Measurements from ENCODE around the gene FIZ1.
"Not testable (repeated sequence)": the region's sequence is repeated elsewhere in the genome, so short reads cannot be mapped to it uniquely, and the experiment has no call there.

The FIZ1 gene

GRCh38 chr19:55585658-55586339, 13.5 kb downstream of the FIZ1 start:
- peaks cover 13% of the 10 kb centered on the region for H3K4me1 ChIP-seq (ENCODE audit: control insufficient read depth, insufficient read depth, low read length)
- 6% methylated on average over 36 of the region's 36 CpGs for WGBS, 2 experiments
- H3K36me3 ChIP-seq (ENCODE audit: control insufficient read depth, insufficient read depth, low read length): no peaks in the 10 kb centered on the region
- H3K27ac ChIP-seq (ENCODE audit: insufficient read depth, low read depth, low read length, poor library complexity, severe bottlenecking): peak overlapping the region; percentile 38
- no peaks in the 10 kb centered on the region for H3K9me3 ChIP-seq (ENCODE audit: control insufficient read depth, low read length)
- peaks cover 4% of the 10 kb centered on the region for H3K27me3 ChIP-seq (ENCODE audit: control insufficient read depth, insufficient read depth, low read length, poor library complexity, severe bottlenecking)
- H3K4me3 ChIP-seq (ENCODE audit: insufficient read depth, low read depth, low read length): peak overlapping the region; percentile 1

- H3K4me1 ChIP-seq (ENCODE audit: control insufficient read depth, insufficient read depth, low read length): peaks cover 8% of the 10 kb centered on the region
- 94 to 95% methylated on average over 11 of the region's 11 CpGs for WGBS, 2 experiments
- H3K27me3 ChIP-seq (ENCODE audit: control insufficient read depth, insufficient read depth, low read length, poor library complexity, severe bottlenecking): peaks cover 4% of the 10 kb centered on the region
- no peak overlapping the region for H3K27ac ChIP-seq (ENCODE audit: insufficient read depth, low read depth, low read length, poor library complexity, severe bottlenecking)
- H3K36me3 ChIP-seq (ENCODE audit: control insufficient read depth, insufficient read depth, low read length): no peaks in the 10 kb centered on the region
- H3K4me3 ChIP-seq (ENCODE audit: insufficient read depth, low read depth, low read length): no peak overlapping the region
- no peaks in the 10 kb centered on the region for H3K9me3 ChIP-seq (ENCODE audit: control insufficient read depth, low read length)
These were observed 14.4 kb downstream of the FIZ1 start for GRCh38 chr19:55584871-55585270.

- H3K4me1 ChIP-seq (ENCODE audit: control insufficient read depth, insufficient read depth, low read length); H3K36me3 ChIP-seq (ENCODE audit: control insufficient read depth, insufficient read depth, low read length); H3K27ac ChIP-seq (ENCODE audit: insufficient read depth, low read depth, low read length, poor library complexity, severe bottlenecking); H3K9me3 ChIP-seq (ENCODE audit: control insufficient read depth, low read length); H3K4me3 ChIP-seq (ENCODE audit: insufficient read depth, low read depth, low read length); H3K27me3 ChIP-seq (ENCODE audit: control insufficient read depth, insufficient read depth, low read length, poor library complexity, severe bottlenecking): not testable (repeated sequence)
- WGBS, 2 experiments: 94 to 97% methylated on average over 8 of the region's 8 CpGs
These were observed 15.4 kb downstream of the FIZ1 start for GRCh38 chr19:55583897-55584296.

GRCh38 chr19:55582284-55582683, 17.0 kb downstream of the FIZ1 start:
- H3K4me1 ChIP-seq (ENCODE audit: control insufficient read depth, insufficient read depth, low read length); H3K9me3 ChIP-seq (ENCODE audit: control insufficient read depth, low read length); H3K36me3 ChIP-seq (ENCODE audit: control insufficient read depth, insufficient read depth, low read length); H3K4me3 ChIP-seq (ENCODE audit: insufficient read depth, low read depth, low read length); H3K27ac ChIP-seq (ENCODE audit: insufficient read depth, low read depth, low read length, poor library complexity, severe bottlenecking); H3K27me3 ChIP-seq (ENCODE audit: control insufficient read depth, insufficient read depth, low read length, poor library complexity, severe bottlenecking): not testable (repeated sequence)
- WGBS, 2 experiments: 88 to 92% methylated on average over 4 of the region's 4 CpGs

GRCh38 chr19:55581823-55582223, 17.5 kb downstream of the FIZ1 start:
- no peak overlapping the region for H3K27ac ChIP-seq (ENCODE audit: insufficient read depth, low read depth, low read length, poor library complexity, severe bottlenecking)

DNA sequence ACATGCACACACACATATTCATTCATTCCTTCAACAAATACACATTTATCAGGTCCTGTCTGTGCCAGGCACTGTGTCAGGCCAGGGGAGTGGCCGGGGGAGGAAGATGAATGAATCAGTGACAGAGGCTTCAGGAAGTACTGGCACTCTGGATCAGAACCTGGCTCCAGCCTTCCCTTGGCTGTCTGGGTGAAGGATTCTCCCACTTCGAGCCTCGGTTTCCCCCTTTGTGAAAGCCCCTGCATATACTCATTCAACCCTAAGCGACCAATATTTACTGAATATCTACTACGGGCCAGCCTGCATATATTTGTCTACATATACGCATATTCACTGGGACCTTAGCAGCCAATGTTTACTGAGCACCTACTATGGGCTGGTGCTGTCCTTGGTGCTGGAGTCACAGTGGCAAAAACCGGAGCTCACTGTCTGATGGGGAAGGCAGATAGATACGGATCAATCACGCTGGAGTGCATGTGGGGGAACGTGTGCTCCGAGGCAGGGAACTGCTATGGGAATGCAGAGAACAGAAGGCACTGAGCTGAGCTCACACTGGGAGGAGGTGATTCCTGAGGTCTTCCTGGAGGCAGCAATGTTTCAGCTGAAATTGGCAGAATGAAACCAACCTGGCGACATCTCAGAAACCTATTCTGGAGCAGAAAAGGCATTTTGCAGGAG, 18.0 kb downstream of the FIZ1 start:
- H3K27ac ChIP-seq (ENCODE audit: insufficient read depth, low read depth, low read length, poor library complexity, severe bottlenecking): no peak overlapping the region
- H3K9me3 ChIP-seq (ENCODE audit: control insufficient read depth, low read length): no peaks in the 10 kb centered on the region
- H3K4me1 ChIP-seq (ENCODE audit: control insufficient read depth, insufficient read depth, low read length): peaks cover 4% of the 10 kb centered on the region
- WGBS, 2 experiments: 42 to 43% methylated on average over 12 of the region's 12 CpGs
- H3K27me3 ChIP-seq (ENCODE audit: control insufficient read depth, insufficient read depth, low read length, poor library complexity, severe bottlenecking): peaks cover 4% of the 10 kb centered on the region
- H3K36me3 ChIP-seq (ENCODE audit: control insufficient read depth, insufficient read depth, low read length): peaks cover 12% of the 10 kb centered on the region
- H3K4me3 ChIP-seq (ENCODE audit: insufficient read depth, low read depth, low read length): peak overlapping the region; percentile 91

More at GRCh38 chr19:55581823-55582223, 17.5 kb downstream of the FIZ1 start:
- Histone ChIP-seq H3K9me3 (ENCODE audit: control insufficient read depth, low read length) (no peaks in the 10 kb centered on the region), H3K27me3 (ENCODE audit: control insufficient read depth, insufficient read depth, low read length, poor library complexity, severe bottlenecking) (peaks cover 4% of the 10 kb centered on the region), H3K4me1 (ENCODE audit: control insufficient read depth, insufficient read depth, low read length) (peaks cover 4% of the 10 kb centered on the region), H3K36me3 (ENCODE audit: control insufficient read depth, insufficient read depth, low read length) (peaks cover 10% of the 10 kb centered on the region), H3K4me3 (ENCODE audit: insufficient read depth, low read depth, low read length) (no peak overlapping the region)
- 64 to 66% methylated on average over 6 of the region's 6 CpGs for WGBS, 2 experiments

DNA sequence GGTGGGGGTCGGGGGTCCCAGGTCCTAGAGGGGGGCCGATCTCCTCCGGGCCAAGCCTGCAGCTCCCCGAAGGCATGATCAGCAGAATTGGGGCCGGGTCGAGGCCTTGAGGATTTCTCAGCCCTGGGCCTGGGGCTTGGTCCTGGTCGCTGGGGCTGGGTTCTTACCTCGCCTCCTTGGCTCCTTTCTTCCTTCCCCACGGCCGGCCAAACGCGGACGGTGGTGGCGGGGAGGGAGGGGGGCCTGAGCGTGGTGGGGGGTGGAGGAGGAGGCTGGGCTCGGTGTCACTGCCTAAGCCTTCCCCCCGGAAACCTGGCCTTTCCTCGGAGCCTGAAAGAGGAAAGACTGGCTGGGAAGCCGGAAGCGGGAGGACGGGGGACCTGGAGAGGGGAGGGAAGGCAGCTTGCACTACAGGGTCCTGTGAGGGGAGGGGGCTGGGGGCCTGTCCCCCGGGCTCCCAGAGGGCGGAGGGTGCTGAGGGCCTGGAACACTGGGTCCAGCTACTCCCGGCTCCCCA, 18.6 kb downstream of the FIZ1 start, which contains the start of gene ZNF579:
Gene ZNF579 (minus strand): TSS at position 221 of the 517 bp plus-strand sequence. CDS start 1,209 bp downstream, outside the sequence.
- Histone ChIP-seq H3K9me3 (ENCODE audit: control insufficient read depth, low read length) (no peaks in the 10 kb centered on the region), H3K27me3 (ENCODE audit: control insufficient read depth, insufficient read depth, low read length, poor library complexity, severe bottlenecking) (peaks cover 4% of the 10 kb centered on the region), H3K27ac (ENCODE audit: insufficient read depth, low read depth, low read length, poor library complexity, severe bottlenecking) (peak within 1 kb of the TSS; percentile 55), H3K36me3 (ENCODE audit: control insufficient read depth, insufficient read depth, low read length) (peaks cover 12% of the 10 kb centered on the region), H3K4me3 (ENCODE audit: insufficient read depth, low read depth, low read length) (peak within 1 kb of the TSS; percentile 91), H3K4me1 (ENCODE audit: control insufficient read depth, insufficient read depth, low read length) (peaks cover 4% of the 10 kb centered on the region)
- 3 to 4% methylated on average over 19 of the region's 24 CpGs for WGBS, 2 experiments

DNA sequence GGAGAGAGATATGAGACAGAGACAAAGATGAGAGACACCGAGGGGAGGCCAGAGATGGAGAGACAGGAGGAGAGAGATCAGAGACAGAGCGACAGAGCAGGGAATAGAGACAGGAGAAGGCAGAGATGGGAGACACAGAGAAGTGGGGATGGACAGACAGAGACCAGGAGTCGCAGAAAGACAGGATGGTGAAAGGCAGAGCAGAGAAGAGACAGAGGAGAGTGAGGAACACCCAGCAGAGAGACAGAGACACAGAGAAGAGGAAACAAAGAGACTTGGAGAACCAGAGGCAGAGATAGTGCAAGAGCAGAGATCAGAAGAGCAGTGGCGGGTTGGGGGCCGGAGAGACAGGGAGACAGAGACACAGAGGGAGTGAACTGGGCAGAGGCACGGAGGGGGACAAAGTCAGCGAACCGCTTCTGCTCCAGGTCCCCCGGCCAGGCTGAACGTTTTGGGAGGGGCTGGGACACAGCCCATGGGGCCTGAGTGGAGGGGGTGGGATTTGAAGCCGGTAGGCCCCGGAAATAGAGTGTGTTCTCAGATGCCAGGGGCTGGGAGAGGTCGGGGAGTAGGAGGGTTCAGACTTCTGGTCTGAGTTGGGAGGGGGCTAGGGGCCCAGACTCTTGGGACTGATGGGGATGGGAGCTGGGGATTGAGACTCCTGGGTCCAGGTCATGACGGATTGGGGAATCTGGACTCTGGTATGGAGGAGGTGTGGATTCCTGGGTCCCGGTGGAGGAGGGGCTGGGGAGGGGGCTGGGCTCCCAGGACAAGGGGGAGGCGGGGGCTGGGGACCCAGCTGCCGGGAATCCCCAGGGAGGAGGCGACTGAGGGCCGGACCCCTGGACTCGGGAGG, 19.3 kb downstream of the FIZ1 start:
- H3K4me3 ChIP-seq (ENCODE audit: insufficient read depth, low read depth, low read length): peak overlapping the region; percentile 91
- no peaks in the 10 kb centered on the region for H3K9me3 ChIP-seq (ENCODE audit: control insufficient read depth, low read length)
- H3K4me1 ChIP-seq (ENCODE audit: control insufficient read depth, insufficient read depth, low read length): no peaks in the 10 kb centered on the region
- H3K27ac ChIP-seq (ENCODE audit: insufficient read depth, low read depth, low read length, poor library complexity, severe bottlenecking): peak overlapping the region; percentile 55
- peaks cover 4% of the 10 kb centered on the region for H3K27me3 ChIP-seq (ENCODE audit: control insufficient read depth, insufficient read depth, low read length, poor library complexity, severe bottlenecking)
- WGBS, 2 experiments: 13 to 15% methylated on average over 20 of the region's 20 CpGs
- peaks cover 12% of the 10 kb centered on the region for H3K36me3 ChIP-seq (ENCODE audit: control insufficient read depth, insufficient read depth, low read length)

- H3K27me3 ChIP-seq (ENCODE audit: control insufficient read depth, insufficient read depth, low read length, poor library complexity, severe bottlenecking): peaks cover 4% of the 10 kb centered on the region
- H3K4me1 ChIP-seq (ENCODE audit: control insufficient read depth, insufficient read depth, low read length): no peaks in the 10 kb centered on the region
- peaks cover 12% of the 10 kb centered on the region for H3K36me3 ChIP-seq (ENCODE audit: control insufficient read depth, insufficient read depth, low read length)
- H3K4me3 ChIP-seq (ENCODE audit: insufficient read depth, low read depth, low read length): peak overlapping the region; percentile 91
- WGBS, 2 experiments: 96 to 97% methylated on average over 90 of the region's 90 CpGs
- H3K9me3 ChIP-seq (ENCODE audit: control insufficient read depth, low read length): no peaks in the 10 kb centered on the region
- no peak overlapping the region for H3K27ac ChIP-seq (ENCODE audit: insufficient read depth, low read depth, low read length, poor library complexity, severe bottlenecking)
These were observed 20.3 kb downstream of the FIZ1 start for GRCh38 chr19:55578761-55579747.
